GM15510 (cell line): ENCODE data around the gene COMMD10.

ENCODE experiments used
- POLR2A ChIP-seq: IDR thresholded peaks from 3 replicates; pipeline ENCODE4 v1.6.1; 2011; ENCODE audit warnings: borderline replicate concordance; ENCODE audit not compliant: insufficient read length; ENCODE audit errors: extremely low read depth

The COMMD10 gene

DNA sequence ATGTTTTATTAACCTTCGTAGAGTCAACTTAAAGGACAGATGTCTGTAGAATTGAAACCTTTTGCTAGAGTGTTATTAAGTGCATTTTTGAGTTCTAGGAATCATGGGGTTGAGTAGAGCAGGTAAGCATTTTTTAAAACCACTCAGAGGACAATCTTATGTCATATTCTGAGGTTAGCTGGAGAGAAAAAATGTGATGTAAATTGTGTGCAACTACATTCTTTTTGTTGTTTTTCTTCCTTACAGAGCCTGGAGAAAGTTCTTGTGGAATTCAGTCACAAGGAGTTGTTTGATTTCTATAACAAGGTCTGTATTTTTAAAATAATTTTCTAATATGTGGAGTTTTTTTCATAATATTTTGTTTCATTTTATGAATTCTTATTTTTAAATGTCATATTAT lies 206.4 kb downstream of the COMMD10 start:
- no peak for TF ChIP-seq POLR2A

DNA sequence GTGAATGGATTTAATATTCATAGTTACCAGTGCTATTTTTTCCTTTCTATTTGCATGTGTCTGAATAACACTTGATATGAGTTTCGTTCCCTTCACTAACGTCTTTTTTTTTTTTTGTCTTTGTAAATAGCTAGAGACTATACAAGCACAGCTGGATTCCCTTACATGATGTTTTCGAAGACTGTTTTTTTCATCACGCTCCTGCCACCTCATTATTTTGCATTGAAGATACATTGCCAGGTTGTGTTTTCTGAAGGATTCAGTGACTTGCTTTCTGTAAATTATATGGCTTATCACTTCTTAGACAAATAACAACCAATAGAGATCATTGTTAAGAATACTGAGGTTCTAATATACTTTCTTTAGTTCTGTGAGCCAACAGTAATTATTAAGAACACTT lies 207.5 kb downstream of the COMMD10 start:
- TF ChIP-seq POLR2A = no peak

DNA sequence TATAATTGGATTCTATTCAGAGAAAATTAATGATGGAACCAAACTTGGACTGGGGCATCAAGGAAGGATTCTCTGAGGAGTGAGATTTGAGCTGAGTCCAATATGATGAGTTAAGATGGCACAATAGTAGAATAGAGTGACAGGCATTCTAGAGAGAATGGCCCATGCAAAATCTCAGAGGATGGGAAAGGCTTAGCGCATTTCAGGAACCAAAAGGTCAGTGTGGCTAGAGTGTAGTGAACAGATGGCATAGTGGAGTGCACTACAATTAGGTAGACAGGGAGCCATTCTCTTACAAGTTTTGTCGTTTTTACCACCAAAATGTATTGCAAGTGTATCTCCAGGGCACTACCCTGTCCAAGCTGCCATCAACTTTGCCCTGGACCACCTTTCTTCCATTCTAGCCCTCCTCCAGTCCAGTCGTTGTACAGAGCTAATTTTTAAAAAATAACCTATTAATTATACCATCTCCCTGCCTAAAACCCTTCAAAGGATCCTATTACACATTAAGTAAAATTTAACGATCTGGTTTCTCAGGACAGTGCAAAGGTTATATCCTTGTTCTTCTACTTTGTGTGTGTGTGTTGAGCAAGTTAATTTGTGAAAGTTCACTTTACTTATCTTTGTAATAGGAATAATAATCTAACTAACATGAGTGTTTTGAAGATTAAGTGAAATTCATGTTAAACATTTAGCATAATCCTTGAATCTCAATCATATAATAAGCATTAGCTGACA lies 211.7 kb downstream of the COMMD10 start:
- no peak for TF ChIP-seq POLR2A

DNA sequence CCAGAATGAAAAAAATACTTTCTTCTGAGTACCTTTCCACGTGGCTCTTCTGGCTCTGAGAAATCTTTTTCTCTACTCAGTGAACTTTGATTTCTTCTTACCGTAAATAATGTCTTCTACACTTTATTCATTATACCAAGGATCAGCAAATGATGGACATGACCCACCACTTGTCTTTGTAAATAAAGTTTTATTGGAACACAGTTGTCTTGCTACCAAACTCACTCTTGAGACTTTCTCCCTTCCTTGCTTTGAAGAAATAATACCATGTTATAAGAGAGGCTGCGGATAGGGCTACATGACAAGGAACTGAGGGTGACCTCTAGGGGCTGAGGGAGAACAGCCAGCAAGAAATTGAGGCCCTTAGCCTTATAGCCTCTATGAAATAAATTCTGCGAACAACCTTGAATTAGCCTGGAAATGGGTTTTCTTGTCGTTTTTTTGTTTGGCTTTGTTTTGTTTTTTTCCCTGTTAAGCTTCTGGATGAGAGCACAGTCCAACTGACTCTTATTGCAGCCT lies 212.5 kb downstream of the COMMD10 start:
- no peak for TF ChIP-seq POLR2A

DNA sequence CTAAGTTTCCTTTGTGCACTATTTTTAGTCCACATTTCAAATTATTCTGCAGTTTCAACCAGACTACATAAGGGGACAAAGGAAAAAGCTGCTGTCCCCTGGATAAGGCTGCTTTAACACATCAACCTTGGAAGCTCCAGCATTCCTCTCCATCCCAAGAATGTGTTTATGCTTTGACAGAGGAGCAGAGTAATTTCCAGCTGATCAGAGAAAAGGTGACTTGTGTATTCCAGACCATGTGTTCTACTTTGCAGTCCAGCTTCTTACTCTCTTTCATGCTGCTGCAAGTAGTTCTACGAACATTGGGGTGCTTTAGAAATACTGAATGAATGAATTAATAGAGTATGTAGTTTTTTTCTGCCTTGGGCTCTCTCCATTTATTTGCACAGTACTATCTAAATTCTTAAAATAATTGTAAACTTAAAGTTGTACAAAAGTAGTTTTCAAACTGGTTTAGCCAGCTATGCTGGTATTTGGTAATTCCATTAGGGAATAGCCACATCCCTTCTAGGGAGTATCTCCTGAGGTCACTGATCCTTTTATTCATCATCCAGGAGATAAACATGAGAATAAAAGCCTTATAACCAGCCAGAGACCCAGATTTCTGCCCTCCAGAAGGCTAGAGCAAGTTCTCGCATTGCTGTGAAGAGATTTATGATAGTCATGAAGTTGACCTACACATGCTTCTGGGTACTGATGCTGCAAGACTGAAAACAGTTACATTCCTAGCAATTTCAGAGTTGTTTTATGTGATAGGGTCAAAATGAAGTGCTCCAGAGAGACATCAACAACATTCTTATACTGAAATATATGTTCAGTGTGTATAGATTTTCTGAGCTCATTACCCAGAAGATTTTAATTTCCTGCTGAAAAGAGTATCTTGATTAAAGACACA lies 215.2 kb downstream of the COMMD10 start:
- no peak for TF ChIP-seq POLR2A

DNA sequence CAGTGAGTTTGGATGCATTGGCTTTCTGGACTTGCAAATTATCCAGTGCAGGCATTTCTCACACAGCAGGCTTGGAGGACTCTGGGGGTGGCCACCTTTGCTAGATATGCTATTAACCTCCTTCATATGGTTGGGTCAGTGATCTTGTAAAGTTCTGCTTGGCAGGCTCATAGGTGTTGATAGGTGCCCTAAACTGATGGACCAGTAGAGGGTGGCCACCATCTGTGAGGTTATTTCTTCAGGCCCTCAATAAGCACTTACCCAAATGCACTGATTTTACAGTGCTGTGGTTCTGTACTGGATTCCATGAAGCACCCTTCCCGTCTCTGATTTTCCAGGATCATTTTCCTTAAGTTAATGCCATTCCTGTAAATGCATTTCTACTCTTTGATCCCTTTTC lies 216.3 kb downstream of the COMMD10 start:
- no peak for TF ChIP-seq POLR2A

DNA sequence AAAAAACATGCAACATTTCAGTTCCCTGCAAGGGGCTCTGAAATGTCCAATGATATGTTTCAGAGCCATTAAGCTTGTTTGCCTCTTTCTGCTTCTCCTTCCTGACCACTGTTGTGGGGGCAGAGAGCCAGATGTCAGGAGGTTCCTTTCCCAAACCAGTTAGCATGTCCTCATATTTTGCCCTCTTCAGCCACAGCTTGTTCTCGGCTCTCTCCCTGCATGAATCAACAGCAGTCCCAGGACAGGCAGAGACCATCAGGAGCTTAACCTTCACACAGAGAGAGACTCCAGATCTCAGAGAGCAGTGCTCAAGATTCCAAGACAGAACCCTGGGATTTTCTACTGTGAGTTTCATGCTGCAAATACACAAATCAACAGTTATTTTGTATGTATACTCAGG lies 218.5 kb downstream of the COMMD10 start:
- TF ChIP-seq POLR2A = no peak

DNA sequence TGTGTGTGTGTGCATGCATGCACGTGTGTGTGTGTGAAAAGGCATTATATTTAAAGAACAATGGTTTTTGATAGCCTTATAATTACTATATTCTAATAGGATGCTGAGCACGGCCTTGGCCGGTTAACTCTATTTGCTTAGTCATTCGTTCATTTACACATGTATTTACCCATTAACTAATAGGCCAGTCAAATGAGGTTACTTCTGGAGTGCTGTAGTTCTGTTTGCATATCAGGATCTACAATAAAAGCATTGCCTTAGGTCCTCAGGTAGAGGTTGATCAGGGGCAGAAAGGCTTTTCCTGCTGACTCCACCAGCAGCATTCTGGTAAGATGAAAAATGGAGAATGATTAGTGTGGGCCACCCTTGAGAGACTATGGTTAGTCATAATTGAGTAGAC lies 219.0 kb downstream of the COMMD10 start:
- TF ChIP-seq POLR2A = no peak

DNA sequence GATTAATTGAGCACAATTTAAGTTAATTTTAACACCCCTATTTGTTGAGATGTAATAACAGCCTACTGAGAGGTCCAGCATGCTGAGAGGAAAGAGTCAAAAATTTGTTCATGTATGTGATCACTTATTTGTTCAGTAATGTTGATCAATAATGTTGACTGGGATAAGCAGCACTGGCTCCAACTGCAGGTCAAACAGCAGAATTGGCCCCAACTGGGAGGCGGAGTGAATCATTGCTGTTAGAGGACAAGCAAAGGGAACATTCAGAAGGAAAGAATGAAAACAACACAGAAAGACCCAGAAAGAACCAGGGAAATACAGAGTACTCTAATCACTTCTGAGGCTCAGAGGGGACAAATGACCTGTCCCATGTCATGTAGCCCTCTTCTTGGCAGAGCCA lies 221.1 kb downstream of the COMMD10 start:
- no peak for TF ChIP-seq POLR2A

DNA sequence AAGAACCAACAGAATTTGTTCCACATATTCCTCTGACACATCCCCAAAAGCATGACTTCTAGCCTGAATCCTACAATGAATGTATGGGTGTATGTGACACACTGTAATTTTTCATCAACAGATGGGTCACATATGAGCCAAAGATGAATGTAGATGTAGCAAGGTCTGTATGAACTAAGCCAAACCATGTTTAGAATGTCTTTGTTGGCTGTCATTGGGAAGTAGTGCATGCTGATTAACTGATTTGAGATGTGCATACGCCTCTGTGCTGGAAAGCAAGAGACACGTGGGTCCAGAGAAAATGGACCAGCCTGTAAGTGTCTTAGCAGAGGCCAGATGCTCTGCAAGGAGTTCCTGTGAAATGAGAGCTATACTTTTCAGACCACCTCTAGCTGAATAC lies 222.0 kb downstream of the COMMD10 start:
- TF ChIP-seq POLR2A = no peak

DNA sequence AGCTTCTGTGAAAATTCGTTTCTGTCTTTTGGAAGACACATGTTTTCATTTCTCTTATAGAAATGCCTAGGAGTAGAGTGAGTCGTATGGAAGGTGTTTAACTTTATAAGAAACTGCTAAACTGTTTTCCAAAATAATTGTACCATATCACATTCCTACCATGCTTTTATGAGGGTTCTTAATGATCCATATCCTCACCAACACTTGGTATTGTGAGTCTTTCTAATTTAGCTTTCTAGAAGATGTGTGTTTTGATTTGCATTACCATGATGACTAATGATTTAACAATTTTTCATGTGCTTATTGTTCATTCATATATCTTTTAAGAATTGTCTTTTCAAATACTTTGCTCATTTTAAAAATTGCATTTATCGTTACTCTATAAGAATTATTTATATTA lies 223.6 kb downstream of the COMMD10 start:
- TF ChIP-seq POLR2A = no peak

DNA sequence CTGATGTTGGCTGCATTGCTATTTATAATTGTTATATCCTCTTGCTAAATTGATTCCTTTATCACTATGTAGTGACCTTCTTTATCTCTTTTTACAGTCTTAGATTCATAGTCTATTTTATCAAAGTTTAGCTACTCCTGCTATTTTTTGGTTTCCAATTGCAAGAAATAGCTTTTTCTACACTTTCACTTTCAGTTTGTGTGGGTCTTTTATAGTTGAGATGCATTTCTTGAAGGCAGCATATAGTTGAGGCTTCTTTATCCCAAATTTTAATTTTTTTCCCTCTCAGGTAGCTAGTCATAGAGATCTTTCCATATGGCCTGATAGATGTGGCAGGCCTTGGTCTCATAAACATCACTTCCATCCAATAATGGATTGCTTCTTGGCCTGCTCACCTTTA lies 228.5 kb downstream of the COMMD10 start:
- TF ChIP-seq POLR2A = no peak

DNA sequence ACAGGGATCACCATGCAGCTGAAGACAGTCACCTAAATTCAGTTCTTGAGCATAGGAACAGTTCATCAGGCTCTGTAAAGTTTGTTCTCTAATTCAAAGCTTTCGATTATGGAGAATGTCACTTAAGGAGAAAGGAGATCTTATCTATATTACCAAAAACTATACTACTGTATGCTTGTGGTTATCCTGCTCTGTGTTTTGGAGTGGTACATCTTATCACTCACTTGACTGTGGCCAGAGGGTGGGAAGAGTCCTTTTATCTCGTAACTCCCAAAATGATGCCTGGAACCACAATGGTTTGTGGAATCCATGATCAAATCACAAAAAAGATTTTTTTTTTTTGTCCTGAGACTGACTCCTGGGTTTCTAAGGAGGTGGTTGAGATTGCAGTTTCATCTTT lies 230.7 kb downstream of the COMMD10 start:
- no peak for TF ChIP-seq POLR2A

DNA sequence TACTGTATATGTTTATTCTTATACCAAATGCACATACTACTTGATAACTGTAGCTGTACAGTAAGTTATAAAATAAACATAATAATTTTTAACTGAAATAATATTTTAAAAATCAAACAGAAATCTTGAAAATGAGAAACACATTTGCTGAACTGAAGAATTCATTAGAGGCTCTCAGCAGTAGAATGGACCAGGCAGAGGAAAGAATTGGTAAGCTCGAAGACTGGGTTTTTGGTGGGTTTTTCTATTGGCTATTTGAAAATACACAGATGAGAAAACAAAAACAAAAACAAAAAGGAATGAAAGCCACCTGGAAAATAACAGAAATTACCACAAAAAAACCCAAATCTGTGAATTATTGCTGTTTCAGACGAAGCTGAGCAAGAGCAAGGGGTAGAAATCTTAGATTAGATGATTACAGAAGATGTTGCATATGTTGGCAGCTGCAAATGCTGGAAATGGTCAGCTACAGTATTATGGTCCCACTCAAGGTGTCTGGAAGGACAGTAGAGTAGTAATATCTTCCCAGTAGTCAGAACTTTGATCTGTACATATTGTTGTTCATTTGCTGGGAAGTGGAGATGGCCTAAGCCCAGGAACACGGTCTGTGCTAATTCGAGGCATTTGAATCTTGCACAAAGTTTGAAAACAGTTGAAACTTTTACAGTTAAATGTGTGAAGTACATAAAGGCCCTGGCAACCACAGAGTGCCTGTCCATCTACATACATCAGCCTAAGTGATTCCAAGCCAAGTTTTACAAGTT lies 233.4 kb downstream of the COMMD10 start:
- TF ChIP-seq POLR2A = no peak

DNA sequence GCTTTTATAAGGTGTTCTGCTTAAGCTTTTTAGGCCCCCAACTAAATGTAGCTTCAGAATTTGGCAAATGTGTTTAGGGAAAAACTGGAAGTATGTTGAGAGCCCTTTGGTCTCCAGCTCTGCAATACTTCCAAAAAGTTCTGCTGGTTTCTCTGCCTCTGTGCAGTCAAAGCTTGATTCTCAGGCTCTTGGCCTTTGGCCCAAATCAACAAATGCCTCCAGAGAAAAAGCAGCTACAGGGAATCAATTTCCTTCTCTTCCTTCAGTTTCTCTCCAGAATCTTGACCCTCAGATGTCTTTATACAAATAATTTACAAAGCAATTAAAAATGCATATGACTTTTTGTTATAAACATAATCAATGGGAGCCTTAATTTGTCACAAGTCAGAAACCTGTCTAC lies 235.7 kb downstream of the COMMD10 start:
- TF ChIP-seq POLR2A = no peak
